Transverse colon (tissue), 3 donors: ENCODE measurements around the gene C11orf68.

ENCODE experiments used
- CTCF ChIP-seq, 5 experiments: fragments of 200-600 bp in 3 of 5; fragments of 450-650 bp in 2 of 5; sonication (generic) in 3 of 5; IDR thresholded peaks; 1 replicate in 2 of 5; 2 replicates in 3 of 5; pipeline ENCODE4 v1.5.1; 2016 to 2017; ENCODE audit warnings: antibody characterized with exemption in 5 of 5, inconsistent platforms in 3 of 5, mild to moderate bottlenecking in 2 of 5, moderate library complexity in 1 of 5
- POLR2A ChIP-seq: fragments of 450-650 bp; IDR thresholded peaks from one replicate; pipeline ENCODE4 v1.6.1; 2016; ENCODE audit warnings: antibody characterized with exemption, mild to moderate bottlenecking, moderate library complexity

- TF ChIP-seq POLR2A (no peak), CTCF (IDR thresholded peaks at IDR 0.05) (no peak)
Observed at GRCh38 chr11:65885231-65885630, 33.6 kb downstream of the C11orf68 start.
